NCI-H2196 (cell line): ENCODE results near the gene VPS35L.
A peak's percentile ranks its signal among the peaks of the same experiment; 100 is the strongest.
"Not testable (repeated sequence)": the region's sequence is repeated elsewhere in the genome, so short reads cannot be mapped to it uniquely, and the experiment has no call there.

Experiments used
- DNase-seq: peaks from one replicate; lab custom pipeline; 2025; ENCODE audit not compliant: unreplicated experiment; lab: John Stamatoyannopoulos, UW

Gene VPS35L

DNA sequence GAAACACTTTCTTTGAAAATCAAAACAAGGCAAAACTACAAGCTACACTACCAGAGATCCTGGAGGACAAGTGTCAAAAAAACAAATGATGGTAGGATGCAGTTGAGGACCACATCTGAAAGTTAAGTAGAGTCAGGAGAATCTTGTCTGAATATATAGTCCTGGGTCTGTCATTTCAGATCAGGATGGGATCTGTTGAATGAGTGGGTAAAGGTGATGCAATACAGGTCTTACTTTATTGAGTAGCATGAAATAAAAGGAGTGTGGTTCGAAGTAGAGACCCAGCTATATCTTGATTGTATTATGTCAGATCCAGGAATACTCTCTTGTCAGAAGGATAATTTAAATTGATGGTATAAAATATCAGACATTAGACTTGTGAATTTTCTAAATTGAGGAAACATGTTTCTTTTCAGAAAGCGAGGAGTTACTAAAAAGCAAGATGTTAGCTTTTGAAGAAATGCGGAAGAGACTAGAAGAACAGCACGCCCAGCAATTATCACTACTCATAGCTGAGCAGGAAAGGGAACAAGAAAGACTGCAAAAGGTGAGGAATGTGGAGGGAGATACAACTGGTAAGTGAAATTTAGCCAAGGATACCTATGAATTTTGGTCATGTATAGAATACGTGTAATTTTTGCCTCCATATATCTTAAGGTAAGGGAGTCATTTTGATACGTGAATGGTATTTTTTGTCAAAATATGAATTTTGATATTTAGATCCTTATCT, 15.1 kb upstream of the VPS35L start:
- DNase-seq: no peak

DNA sequence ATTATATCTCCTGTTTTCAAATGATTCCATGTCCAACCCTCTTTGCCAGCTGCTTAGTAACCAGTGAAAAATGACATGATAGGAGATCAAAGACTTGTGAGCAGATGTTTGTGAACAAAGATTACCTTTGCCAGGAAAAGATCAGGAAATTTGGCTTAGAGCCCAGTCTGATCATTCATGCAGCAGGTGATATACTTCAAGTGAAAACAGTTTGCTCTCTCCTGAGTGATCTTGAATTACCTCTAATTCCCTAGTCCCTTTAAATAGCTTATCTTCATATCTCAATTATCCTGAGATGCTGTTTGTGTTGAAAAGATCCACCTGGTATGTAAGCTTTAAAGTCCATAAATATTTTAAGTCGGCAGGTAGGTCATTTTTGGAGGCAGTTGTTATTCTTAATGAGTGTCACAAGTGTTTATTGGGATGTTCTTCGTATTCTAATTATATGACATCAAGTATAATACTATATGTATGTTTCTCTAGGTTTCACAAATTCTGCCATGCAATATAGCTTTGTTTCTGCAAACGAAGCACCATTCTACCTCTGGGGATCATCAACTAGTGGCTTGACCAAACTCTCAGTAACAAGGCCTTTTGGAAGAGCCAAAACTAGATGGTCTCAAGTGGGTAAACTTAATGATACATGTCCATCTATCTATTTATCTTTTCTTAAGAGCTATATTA, 13.2 kb upstream of the VPS35L start:
- peak; percentile 96 for DNase-seq

DNA sequence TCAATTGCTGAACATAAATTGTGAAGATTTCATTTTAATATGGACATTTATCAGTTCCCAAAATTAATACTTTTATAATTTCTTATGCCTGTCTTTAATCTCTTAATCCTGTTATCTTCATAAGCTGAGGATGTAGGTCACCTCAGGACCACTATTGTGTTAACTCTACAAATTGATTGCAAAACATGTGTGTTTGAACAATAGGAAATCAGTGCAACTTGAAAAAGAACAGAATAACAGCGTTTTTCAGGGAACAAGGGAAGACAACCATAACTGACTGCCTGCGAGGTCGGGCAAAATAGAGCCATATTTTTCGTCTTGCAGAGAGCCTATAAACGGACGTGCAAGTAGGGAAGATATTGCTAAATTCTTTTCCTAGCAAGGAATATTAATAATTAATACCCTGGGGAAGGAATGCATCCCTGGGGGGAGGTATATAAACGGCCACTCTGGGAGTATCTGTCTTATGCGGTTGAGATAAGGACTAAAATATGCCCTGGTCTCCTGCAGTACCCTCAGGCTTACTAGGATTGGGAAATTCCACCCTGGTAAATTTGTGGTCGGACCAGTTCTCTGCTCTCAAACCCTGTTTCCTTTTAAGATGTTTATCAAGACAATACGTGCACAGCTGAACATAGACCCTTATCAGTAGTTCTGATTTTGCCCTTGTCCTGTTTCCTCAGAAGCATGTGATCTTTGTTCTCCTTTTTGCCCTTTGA, 12.1 kb upstream of the VPS35L start:
- DNase-seq: not testable (repeated sequence)

DNA sequence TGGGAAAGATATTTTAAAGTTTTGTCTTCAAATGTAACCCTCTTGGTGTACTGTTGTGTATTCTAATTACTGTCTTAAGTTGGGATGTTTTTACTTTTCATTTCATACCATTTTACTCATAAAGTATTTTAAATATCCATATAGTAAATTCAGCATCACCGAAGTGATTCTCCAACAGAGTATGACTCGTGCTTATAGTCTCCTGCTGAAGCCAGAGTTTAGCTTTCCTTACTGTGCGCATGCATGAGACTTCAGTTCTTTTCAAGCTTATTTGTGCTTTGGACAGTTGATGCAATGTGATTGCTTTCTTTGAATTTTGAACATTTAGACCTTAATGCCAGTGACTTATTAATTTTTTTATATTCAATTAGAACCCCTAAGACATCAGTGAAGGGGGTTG, 7.4 kb upstream of the VPS35L start:
- no peak for DNase-seq

DNA sequence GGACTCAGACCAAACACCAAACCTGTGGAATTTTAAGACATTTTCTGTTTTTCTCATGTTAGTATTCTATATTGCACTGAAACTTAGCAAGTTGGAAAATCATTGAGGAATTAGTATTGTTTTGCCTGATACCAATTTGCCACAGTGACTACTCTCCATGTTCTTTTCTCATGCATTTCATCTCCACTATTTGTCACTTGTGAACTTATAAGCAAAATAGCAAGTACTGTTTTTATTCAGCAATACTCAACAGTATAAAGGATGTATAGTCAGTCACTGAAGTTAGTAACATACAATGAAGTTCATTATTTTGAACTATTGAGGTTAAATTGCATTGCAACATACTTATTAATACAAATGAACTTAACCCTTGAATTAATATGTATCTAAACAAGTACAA, 5.8 kb upstream of the VPS35L start:
- no peak for DNase-seq

DNA sequence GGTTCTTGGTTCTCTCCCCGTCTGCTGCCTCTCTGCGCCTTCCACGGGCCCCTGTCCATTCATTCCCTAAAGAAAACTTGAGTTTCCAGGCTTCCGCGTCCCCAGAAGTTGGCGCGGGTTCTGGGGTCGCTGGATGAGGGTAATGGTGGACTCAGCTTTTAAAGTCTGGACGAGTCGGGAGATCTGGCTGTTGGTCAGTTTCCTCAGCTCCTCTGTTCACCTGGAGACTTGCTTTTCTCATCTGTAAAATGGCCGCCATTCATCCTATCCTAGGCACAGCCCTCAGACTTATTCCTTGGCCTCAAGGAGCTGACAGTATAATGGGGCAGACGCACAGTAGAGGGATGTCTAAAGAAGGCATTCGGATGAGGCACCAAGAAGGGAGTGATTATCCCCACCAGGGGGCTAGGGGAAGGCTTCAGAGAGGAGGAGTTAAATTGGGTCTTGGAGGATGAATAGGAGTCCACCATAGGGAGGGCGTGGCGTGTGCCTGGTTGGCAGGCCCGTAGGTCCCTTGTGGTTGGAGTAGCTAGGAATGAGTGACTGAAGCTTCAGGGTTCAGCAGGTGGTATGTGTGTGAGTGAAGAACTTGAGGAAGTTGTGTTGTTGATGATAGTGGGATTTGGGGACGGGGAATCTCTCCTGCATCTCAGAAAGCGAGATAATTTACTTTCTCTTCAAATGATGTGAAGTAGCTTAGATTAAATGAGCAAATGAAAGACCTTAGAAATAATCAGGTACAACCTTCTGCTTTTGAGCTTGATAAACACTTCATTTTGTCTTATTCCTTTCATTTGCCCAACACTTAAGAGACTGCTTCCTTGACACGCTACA, 652 bp downstream of the VPS35L start:
- DNase-seq: no peak

DNA sequence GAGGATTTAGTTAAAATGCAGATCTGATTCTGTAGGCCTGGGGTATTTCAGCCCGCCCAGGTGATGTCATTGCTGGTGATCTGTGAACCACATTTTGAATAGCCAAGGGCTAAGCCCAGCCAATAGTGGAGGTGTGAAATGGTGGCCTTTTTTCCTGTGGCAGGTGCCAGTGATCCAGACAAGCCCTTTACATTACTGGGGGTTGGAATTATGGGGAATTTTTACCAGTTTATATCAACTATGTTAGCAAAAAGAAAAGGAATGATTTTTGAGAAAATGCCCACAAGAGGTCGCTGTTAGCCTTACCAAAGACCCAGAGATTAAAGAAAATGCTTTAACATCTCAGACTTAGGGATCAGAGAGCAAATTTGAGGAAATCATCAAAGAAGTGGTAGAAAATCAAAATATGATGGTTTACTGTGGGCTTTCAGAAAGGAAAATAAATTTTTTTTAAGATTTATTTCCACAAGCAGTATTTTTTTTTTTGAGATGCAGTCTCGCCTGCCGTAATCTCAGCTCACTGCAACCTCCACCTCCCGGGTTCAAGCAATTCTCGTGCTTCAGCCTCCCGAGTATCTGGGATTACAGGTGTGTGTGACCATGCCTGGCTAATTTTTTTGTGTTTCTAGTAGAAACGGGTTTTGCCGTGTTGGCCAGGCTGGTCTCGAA, 3.9 kb downstream of the VPS35L start:
- DNase-seq: peak; percentile 67

DNA sequence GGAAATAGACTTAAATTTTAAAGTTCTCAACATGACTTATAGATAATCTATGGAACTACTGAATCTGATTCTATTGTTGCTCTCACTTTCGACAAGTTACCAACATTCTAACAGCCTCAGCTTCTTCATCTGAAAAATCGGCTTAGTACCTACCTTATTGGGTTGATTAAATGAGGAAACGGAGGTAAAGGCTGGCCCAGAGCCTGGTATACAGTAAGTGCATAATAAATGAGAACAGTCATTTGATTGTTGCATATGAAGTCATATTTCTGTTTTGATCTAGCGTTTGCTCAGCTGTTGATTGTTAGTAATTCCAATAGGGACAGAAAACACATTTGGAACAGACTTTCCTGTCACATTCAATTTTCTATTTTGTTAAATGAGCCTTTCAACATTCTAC, 4.6 kb downstream of the VPS35L start:
- DNase-seq: no peak

DNA sequence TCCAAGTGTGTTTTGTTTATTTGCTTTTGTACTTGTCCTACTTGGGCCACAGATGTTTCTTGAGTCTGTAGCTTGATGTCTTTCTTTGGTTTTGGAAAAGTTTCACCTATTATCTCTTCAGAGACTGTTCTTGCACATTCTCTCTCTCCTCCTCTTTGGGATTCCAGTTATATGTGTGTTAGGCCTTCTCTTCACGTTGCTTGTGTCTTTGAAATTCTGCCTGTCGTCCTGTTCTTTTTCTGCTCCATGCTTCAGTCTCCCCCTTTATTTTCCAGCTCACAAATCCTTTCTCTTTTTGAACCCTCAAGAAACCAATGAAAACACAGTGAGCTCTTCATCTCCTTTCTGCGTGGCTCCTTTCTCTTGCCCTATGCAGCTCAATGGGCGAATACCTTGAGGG, 7.9 kb downstream of the VPS35L start:
- no peak for DNase-seq

DNA sequence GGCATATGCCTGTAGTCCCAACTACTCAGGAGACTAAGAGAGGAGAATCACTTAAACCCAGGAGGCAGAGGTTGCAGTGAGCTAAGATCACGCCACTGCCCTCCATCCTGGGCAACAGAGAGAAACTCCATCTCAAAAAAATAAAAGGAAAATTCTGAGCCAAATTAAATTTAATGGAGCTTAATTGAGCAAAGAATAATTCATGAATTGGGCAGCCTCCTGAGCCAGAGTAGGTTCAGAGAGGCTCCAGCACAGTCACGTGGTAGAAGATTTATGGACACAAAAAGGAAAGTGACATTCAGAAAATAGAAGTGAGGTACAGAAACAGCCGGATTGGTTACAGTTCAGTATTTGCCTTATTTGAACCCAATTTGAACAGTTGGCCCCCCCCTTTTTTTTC, 10.9 kb downstream of the VPS35L start:
- DNase-seq: no peak

DNA sequence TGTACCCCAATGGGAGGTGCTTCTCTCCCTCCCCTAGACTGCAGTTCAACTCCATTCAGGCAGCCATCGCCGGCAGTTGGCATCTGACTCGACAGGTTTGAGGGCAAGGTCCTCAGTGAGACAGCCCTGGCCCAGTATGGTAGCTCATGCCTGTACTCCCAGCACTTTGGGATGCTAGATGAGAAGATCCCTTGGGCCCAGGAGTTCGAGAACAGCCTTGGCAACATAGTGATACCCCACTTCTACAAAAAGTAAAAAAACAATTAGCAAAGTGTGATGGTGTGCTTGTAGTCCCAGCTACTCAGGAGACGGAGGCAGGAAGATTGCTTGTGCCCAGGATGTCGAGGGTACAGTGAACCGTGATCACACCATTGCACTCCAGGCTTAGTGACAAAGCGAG, 12.1 kb downstream of the VPS35L start:
- no peak for DNase-seq

DNA sequence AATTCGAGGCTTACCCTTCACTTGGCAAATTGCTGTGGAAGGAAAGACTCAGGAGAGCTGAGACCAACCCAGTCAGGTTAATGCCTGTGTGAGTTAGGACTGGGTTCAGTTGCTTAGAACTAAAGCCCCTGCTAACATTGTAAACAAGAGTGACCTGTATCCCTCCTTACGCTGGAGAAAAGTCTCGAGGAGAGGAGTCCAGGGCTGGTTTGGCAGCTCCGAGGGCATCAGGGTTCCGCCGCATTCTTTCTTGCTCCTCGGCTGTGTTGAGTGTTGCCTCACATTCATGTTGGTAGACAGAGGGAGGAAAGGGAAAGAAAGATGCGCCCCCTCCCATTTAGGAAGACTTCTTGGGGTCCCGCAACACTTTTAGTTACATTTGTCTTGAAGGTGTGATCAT, 18.5 kb downstream of the VPS35L start:
- DNase-seq: no peak

DNA sequence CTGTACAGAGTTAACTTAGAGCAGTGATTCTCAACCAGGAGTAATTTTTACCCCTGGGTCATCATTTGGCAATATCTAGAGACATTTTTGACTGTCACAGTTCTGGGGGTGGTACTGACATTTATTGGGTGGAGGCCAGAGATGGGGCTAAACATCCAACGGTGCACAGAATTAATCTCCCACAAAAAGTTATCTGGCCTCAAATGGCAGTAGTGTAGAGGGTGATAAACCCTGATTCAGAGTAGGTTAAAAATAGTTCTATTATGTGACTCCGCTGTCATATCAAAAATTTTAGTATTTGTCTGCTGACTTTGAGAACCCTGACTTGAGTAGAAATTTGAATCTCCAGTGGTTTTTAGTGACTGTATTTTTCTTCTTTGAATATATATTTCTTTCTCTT, 19.1 kb downstream of the VPS35L start:
- no peak for DNase-seq

DNA sequence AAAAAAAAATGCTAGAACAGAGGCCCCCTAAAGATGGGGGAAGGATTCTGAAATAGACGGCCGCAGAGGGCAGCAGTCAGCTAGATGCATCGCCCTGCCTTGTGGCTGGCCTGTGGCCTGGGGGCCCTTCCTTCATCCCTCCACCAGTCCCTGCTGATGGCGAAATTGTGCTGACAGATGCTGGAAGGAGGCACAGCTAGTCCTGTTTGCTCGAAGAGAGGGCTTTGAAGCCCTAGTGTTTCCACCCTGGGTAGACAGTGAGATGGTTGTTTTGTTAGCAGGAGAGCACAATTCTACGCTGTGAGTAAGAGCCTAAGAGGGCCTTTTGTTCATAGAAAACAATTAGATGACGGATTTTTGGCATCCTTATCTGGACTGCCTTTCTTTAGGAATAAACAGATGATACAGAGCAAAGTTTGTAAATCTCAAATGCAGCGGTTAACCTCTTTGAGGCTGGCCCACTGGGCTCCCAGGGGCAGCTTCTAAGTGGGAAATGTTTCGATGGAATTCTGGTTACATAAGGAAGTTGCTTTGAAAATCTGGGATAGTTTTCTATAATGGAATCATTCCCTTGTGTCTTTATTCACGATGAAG, 23.0 kb downstream of the VPS35L start:
- DNase-seq: no peak

DNA sequence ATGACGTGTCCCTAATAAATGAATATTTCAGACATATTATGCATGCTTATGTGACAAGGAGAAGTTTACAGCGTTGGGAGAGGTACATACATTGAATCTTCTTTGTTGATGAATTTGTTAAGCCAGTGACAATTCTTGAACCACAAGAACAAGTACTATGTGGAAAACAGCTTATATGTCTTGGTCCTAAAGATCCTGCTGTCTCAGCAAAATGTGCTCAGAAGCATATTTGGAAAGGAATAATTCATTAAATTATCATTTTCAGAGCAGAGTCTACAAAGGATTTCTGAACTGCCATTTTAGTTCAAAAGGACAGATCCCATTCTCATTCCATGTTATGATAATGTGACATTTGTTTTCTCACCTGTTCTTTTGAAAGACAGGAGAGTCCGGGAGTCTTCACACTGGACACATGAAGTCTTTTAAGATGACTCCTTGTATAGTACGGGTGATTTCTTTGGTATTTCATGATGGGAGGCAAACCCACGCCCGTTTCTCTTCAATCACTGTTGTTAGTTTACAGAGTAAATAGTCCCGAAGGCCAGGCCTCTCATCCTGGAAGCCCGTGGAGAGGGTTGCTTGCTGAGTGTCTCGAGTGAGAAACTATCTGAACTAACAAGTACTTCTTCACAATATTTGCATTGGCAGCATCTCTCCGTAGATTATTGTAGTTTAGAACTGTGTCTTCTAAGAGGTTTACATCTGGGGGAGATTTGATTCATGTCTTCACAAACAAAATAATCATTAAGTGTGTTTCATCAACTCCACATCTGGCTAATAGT, 26.7 kb downstream of the VPS35L start:
- no peak for DNase-seq

DNA sequence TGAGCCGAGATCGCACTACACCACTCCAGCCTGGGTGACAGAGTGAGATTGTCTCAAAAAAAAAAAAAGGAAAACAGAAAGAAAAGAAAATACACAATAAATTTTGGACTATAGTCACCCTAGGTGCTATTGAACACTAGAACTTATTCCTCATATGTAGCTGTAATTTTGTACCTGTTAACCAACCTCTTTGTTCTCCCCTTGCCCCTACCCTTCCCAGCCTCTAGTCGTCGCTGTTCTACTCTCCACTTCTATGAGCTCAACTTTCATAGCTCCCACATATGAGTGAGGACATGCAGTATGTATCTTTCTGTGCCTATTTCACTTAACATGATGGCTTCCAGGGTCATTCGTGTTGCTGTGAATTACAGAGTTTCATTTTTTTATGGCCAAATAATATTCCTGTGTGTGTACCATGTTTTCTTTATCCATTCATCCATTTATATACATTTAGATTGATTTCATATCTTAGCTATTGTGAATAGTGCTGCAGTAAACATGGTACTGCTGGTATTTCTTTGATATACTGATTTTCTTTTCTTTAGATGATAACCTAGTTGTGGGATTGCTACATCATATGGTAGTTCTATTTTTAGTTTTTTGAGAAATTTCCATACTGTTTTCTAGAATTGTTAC, 28.3 kb downstream of the VPS35L start:
- peak; percentile 12 for DNase-seq

DNA sequence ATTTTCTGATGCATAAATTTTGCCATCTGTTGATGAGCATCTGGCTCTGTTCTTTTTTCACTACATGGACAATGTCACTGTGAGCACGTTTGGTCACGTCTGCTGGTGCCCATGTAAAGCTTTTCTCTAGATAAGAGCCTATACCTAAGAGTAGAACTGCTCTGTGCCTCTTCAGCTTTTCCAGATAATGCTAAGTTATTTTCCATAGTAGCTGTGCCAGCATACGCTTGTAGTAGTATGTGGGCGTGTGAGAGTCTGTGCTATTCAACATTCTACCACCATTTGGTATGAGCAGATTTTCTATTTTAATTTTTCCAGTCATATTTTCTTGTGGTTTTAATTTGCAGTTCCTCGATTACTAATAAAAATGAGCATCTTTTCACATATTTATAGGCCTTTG, 33.2 kb downstream of the VPS35L start:
- no peak for DNase-seq

DNA sequence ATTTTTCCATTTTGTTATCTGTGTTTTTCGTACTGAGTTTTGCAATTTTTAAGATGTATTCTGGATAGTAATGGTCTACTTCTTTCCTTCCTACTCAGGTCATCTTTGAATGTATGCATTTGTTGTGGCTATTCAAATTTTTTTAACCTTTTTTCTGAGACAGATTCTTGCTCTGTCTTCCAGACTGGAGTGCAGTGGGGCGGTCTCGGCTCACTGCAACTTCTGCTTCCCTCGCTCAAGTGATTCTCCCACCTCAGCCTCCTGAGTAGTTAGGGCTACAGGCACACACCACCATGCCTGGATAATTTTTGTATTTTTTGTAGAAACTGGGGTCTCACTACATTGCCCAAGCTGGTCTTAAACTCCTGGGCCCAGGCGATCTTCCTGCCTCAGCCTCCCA, 33.6 kb downstream of the VPS35L start:
- DNase-seq: no peak

DNA sequence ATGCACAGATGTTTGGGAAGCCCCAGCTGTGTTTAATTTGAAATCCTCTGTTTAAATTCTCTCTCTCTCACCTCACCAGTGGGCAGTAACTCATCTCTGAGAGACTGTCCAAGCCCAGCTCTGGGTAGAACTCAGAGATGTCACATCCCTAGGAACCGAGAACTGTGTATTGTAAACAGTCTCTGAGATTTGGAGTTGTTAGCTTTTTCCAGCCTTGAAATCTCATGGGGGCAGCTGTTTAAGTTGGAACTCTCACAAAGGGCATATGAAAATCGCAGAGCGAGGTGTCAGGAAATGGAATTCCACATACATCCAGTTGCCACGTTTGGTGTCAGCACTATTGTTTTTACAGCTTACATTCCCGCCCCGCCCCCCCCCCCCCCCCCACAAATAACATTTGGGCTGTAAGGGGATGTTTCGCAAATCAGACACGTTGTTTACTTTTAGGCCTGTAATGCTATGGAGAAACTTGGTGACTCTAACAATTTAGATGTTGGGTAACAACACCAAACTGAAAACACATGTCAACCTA, 34.3 kb downstream of the VPS35L start:
- no peak for DNase-seq
